SK-N-SH (cell line): ENCODE data around the gene IRF2.

ENCODE experiments used
- EZH2phosphoT487 ChIP-seq: fragments of 200-600 bp; sonication (generic); IDR thresholded peaks from 2 replicates; pipeline ENCODE4 v1.6.1; 2017; ENCODE audit warnings: low read depth, mixed run types, mild to moderate bottlenecking, antibody characterized with exemption, moderate library complexity, borderline replicate concordance
- GABPA ChIP-seq: IDR thresholded peaks from 2 replicates; pipeline ENCODE4 v1.4.0; 2012; ENCODE audit warnings: low read depth, mild to moderate bottlenecking
- MXI1 ChIP-seq: IDR thresholded peaks from 2 replicates; pipeline ENCODE4 v1.6.1; 2012; ENCODE audit warnings: mild to moderate bottlenecking, low read depth, low read length, improper control_type of control experiment
- POLR2AphosphoS5 ChIP-seq: IDR thresholded peaks from 2 replicates; pipeline ENCODE4 v1.6.1; 2012; ENCODE audit warnings: low read depth, low read length
- RAD21 ChIP-seq: IDR thresholded peaks from 2 replicates; pipeline ENCODE4 v1.6.1; 2012; ENCODE audit warnings: mild to moderate bottlenecking, low read length
- SMC3 ChIP-seq: IDR thresholded peaks from 2 replicates; pipeline ENCODE4 v1.6.1; 2012; ENCODE audit warnings: low read depth, low read length, improper control_type of control experiment
- TCF12 ChIP-seq: IDR thresholded peaks from 2 replicates; pipeline ENCODE4 v1.4.0; 2012
- TF ChIP-seq, protein P1 (sequence below): fragments of 200-600 bp; sonication (generic); IDR thresholded peaks from 2 replicates; pipeline ENCODE4 v1.6.1; 2017; ENCODE audit warnings: antibody characterized with exemption, mild to moderate bottlenecking, moderate library complexity
- TF ChIP-seq, protein P2 (sequence below): IDR thresholded peaks from 2 replicates; pipeline ENCODE4 v1.4.0; 2012; ENCODE audit warnings: low read depth
- TF ChIP-seq, protein P3 (sequence below): fragments of 150-350 bp; IDR thresholded peaks from 2 replicates; pipeline ENCODE4 v1.6.1; 2017; ENCODE audit warnings: antibody characterized with exemption, low read length, low read depth, borderline replicate concordance

GRCh38 chr4:184457535-184458249 is 16.7 kb downstream of the IRF2 start:
- TF ChIP-seq, protein P1, sequence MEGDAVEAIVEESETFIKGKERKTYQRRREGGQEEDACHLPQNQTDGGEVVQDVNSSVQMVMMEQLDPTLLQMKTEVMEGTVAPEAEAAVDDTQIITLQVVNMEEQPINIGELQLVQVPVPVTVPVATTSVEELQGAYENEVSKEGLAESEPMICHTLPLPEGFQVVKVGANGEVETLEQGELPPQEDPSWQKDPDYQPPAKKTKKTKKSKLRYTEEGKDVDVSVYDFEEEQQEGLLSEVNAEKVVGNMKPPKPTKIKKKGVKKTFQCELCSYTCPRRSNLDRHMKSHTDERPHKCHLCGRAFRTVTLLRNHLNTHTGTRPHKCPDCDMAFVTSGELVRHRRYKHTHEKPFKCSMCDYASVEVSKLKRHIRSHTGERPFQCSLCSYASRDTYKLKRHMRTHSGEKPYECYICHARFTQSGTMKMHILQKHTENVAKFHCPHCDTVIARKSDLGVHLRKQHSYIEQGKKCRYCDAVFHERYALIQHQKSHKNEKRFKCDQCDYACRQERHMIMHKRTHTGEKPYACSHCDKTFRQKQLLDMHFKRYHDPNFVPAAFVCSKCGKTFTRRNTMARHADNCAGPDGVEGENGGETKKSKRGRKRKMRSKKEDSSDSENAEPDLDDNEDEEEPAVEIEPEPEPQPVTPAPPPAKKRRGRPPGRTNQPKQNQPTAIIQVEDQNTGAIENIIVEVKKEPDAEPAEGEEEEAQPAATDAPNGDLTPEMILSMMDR = no peak
- TF ChIP-seq POLR2AphosphoS5 = no peak
- no peak for TF ChIP-seq RAD21
- TF ChIP-seq TCF12 = no peak
- TF ChIP-seq MXI1 = no peak
- TF ChIP-seq, protein P2, sequence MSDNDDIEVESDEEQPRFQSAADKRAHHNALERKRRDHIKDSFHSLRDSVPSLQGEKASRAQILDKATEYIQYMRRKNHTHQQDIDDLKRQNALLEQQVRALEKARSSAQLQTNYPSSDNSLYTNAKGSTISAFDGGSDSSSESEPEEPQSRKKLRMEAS = no peak
- TF ChIP-seq GABPA = no peak
- TF ChIP-seq, protein P3, sequence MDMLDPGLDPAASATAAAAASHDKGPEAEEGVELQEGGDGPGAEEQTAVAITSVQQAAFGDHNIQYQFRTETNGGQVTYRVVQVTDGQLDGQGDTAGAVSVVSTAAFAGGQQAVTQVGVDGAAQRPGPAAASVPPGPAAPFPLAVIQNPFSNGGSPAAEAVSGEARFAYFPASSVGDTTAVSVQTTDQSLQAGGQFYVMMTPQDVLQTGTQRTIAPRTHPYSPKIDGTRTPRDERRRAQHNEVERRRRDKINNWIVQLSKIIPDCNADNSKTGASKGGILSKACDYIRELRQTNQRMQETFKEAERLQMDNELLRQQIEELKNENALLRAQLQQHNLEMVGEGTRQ = no peak
- no peak for TF ChIP-seq SMC3
- TF ChIP-seq EZH2phosphoT487 = no peak
